ENCODE results near the gene MAD1L1.

Gene MAD1L1

DNA sequence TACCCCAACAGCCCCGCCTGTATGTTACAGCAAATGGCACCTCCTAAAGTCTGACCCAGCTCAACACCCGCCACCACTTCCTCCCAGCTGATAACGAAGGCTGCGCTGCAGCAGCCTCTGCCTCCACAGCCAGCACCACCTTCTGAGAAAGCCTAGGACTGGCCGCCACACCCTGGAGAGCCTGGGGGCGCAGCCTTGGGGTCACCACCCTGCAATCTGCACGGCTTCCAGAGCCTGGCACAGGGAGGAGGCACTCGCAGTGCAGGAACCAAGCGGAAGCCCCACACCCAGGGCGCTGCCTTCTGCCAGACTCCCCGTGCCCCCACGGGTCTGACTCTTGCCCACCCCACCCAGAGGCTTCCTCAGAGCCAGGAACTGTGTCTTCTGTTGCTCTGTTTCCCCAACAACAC, 112.5 kb downstream of the MAD1L1 start:
- no peaks in the 10 kb centered on the region for H3K9me3 ChIP-seq (ENCODE audit: insufficient read depth, low read depth, low read length)
- no peaks in the 10 kb centered on the region for H3K4me1 ChIP-seq (ENCODE audit: insufficient read depth, low read length)
- no peaks in the 10 kb centered on the region for H3K27me3 ChIP-seq (ENCODE audit: insufficient read depth, low read length)
- H3K27ac ChIP-seq (ENCODE audit: low read length), result no peak overlapping the region
- peaks cover 1% of the 10 kb centered on the region; the same call in 1 of the 2 replicates for H3K36me3 ChIP-seq (ENCODE audit: insufficient read depth, low read depth, low read length)
- no peak overlapping the region for H3K9ac ChIP-seq (ENCODE audit: low read depth, low read length)
- no peak overlapping the region for H3K4me3 ChIP-seq (ENCODE audit: low read length)

DNA sequence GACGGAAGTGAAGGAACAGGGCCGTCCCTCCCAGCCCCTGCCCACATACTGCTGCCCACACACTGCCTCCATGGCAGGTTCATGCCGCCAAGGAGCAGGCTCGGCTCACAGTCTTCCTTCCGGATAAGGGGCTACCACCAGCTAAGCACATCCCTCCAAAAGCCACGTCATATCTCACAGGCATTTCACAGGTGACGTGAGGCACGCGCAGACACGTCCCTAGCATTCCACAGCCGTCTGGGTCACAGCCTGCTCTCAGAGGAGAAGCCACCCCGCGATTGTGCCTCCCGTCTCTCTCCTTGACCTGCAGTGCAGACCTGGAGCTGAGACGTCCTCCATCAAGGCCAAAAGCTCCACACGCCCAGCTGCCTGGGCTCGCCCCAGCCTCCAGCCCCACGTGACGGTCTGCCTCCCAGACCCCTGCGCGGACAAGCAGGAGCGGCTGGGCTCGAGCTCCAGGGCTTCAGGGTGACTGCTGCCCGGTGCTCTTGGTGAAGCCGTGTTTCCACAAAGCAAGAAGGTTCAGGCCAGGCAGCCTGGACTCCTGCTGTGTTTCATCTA, 114.0 kb downstream of the MAD1L1 start:
- H3K27ac ChIP-seq (ENCODE audit: low read length), result no peak overlapping the region
- no peak overlapping the region for H3K9ac ChIP-seq (ENCODE audit: low read depth, low read length)
- no peaks in the 10 kb centered on the region for H3K4me1 ChIP-seq (ENCODE audit: insufficient read depth, low read length)

DNA sequence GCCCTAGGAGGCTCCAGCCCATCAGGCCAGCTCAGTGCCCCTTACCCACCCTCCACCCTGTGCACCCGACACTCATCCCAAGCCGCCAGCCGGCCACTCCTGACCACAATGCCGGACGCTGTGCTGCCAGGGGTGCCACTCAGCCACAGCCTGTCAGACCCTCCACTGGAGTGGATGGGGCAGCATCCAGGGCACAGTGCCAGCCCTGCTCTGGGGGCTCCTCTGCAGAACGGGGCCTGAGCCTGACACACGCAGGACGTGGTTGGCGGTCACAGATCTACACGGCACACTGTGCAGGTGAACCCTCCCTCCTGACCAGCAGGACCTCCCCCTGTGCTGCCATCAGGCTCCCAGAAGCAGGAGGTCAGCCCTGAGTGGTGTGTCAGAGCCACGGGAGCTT, 114.7 kb downstream of the MAD1L1 start:
- H3K9ac ChIP-seq (ENCODE audit: low read depth, low read length), result no peak overlapping the region
- H3K4me3 ChIP-seq (ENCODE audit: low read length), result no peak overlapping the region
- no peaks in the 10 kb centered on the region for H3K27me3 ChIP-seq (ENCODE audit: insufficient read depth, low read length)
- no peak overlapping the region for H3K27ac ChIP-seq (ENCODE audit: low read length)
- H3K4me1 ChIP-seq (ENCODE audit: insufficient read depth, low read length), result no peaks in the 10 kb centered on the region
- H3K36me3 ChIP-seq (ENCODE audit: insufficient read depth, low read depth, low read length), result no peaks in the 10 kb centered on the region
- no peaks in the 10 kb centered on the region for H3K9me3 ChIP-seq (ENCODE audit: insufficient read depth, low read depth, low read length)

More for the DNA sequence above, 114.0 kb downstream of the MAD1L1 start:
- Histone ChIP-seq H3K27me3 (ENCODE audit: insufficient read depth, low read length) (no peaks in the 10 kb centered on the region), H3K9me3 (ENCODE audit: insufficient read depth, low read depth, low read length) (no peaks in the 10 kb centered on the region), H3K36me3 (ENCODE audit: insufficient read depth, low read depth, low read length) (no peaks in the 10 kb centered on the region), H3K4me3 (ENCODE audit: low read length) (no peak overlapping the region)

DNA sequence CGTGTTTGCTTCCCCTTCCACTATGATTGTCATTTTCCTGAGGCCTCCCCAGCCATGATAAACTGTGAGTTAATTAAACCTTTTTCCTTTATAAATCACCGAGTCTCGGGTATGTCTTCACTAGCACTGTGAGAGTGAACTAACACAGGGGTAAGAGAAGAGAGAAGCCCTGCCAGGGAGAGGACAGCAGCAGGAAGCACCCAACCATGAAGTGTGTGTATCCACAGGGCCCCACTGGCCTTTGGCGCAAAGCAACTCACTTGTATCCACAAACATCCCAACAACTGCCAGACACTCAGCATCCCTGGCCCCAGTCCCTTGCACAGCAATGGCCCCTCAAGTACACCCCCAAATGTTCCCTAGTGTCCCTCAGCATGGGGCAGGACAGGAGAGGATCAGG, 115.1 kb downstream of the MAD1L1 start:
- Histone ChIP-seq H3K36me3 (ENCODE audit: insufficient read depth, low read depth, low read length) (no peaks in the 10 kb centered on the region), H3K9me3 (ENCODE audit: insufficient read depth, low read depth, low read length) (no peaks in the 10 kb centered on the region), H3K4me3 (ENCODE audit: low read length) (no peak overlapping the region), H3K27ac (ENCODE audit: low read length) (no peak overlapping the region), H3K9ac (ENCODE audit: low read depth, low read length) (no peak overlapping the region), H3K27me3 (ENCODE audit: insufficient read depth, low read length) (no peaks in the 10 kb centered on the region), H3K4me1 (ENCODE audit: insufficient read depth, low read length) (no peaks in the 10 kb centered on the region)

DNA sequence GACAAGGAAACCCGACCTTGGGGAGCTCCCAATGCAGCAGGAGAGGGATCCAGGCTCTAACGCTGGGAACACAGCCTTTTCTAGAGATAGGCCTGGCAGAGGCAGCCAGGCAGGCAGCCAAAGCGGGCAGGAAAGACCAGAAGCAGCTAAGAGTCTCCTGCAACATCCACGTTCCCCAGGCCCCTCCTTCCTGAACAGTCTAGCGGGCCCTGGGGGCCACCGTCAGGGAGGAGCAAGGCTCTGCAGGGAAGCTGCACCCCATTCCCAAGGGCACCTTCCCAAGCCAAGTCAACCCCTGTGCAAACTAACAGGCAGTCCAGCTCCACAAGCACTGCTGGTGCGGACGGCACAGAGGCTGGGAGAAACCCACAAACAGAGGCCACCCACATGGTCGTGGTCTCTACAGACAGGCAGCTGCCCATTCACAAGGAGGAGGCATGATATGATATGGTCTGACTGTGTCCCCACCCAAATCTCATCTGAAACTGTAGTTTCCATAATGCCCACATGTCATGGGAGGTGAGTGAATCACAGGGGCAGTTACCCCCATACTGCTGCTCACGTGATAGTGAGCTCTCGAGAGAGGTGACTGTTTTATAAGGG, 115.7 kb downstream of the MAD1L1 start:
- no peaks in the 10 kb centered on the region for H3K36me3 ChIP-seq (ENCODE audit: insufficient read depth, low read depth, low read length)
- H3K9me3 ChIP-seq (ENCODE audit: insufficient read depth, low read depth, low read length), result no peaks in the 10 kb centered on the region
- no peak overlapping the region for H3K4me3 ChIP-seq (ENCODE audit: low read length)
- H3K4me1 ChIP-seq (ENCODE audit: insufficient read depth, low read length), result no peaks in the 10 kb centered on the region
- H3K9ac ChIP-seq (ENCODE audit: low read depth, low read length), result no peak overlapping the region
- no peaks in the 10 kb centered on the region for H3K27me3 ChIP-seq (ENCODE audit: insufficient read depth, low read length)
- H3K27ac ChIP-seq (ENCODE audit: low read length), result no peak overlapping the region

DNA sequence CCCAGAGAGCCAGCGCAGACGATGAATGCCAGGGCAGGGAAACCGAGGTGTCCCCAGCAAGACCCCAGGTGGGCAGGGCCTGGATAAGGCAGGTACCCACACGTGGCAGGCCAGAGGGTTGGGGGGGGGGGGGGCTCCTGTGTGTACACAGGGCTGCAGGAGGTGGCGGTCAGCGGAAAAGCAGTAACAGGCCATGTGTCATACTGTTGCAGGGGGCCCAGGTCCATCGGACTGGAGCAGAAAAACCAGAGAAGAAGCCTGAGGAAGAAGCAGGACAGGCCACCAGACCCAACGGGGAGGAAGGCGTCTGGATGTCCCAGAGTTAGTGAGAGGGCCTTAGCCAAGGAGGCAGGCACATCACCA, 116.3 kb downstream of the MAD1L1 start:
- Histone ChIP-seq H3K27ac (ENCODE audit: low read length) (no peak overlapping the region), H3K36me3 (ENCODE audit: insufficient read depth, low read depth, low read length) (no peaks in the 10 kb centered on the region), H3K9me3 (ENCODE audit: insufficient read depth, low read depth, low read length) (no peaks in the 10 kb centered on the region), H3K27me3 (ENCODE audit: insufficient read depth, low read length) (no peaks in the 10 kb centered on the region), H3K4me1 (ENCODE audit: insufficient read depth, low read length) (no peaks in the 10 kb centered on the region; the same call in 1 of the 2 replicates), H3K4me3 (ENCODE audit: low read length) (no peak overlapping the region), H3K9ac (ENCODE audit: low read depth, low read length) (no peak overlapping the region)

DNA sequence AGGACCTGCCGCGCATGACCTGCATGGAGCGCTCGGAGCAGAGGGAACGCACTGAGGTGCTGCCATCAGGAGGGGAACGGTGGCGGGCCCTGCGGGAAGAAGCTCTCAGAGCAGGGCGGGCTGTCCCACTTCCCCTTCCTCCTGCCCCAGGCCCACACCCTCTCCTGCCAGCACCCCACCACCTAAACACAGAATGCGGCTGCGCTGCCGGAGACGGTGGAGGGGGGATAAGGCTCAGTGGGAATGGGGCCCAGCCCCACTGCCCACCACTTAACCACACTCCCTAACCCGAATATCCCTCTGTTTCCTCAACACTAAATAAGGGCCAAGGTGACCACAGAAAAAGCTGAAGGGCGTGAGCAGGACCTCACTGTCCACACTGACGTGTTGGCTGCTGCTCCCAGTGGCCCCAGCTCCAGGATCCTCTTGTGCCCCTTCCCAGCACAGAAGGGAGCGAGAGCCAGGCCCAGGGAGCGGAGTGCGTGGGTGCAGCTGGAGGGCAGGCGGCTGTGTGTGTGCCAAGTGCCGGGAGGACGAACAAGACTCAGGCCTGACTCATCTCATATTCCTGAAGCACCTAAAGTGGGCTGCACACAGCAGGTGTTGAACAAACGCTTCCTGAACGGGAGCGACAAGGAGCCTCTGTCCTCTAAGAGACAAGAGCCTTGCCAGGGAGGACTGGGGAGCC, 116.8 kb downstream of the MAD1L1 start:
- Histone ChIP-seq H3K4me3 (ENCODE audit: low read length) (no peak overlapping the region), H3K9me3 (ENCODE audit: insufficient read depth, low read depth, low read length) (no peaks in the 10 kb centered on the region), H3K36me3 (ENCODE audit: insufficient read depth, low read depth, low read length) (no peaks in the 10 kb centered on the region), H3K27ac (ENCODE audit: low read length) (no peak overlapping the region), H3K4me1 (ENCODE audit: insufficient read depth, low read length) (no peaks in the 10 kb centered on the region; the same call in 1 of the 2 replicates), H3K9ac (ENCODE audit: low read depth, low read length) (no peak overlapping the region), H3K27me3 (ENCODE audit: insufficient read depth, low read length) (no peaks in the 10 kb centered on the region)

DNA sequence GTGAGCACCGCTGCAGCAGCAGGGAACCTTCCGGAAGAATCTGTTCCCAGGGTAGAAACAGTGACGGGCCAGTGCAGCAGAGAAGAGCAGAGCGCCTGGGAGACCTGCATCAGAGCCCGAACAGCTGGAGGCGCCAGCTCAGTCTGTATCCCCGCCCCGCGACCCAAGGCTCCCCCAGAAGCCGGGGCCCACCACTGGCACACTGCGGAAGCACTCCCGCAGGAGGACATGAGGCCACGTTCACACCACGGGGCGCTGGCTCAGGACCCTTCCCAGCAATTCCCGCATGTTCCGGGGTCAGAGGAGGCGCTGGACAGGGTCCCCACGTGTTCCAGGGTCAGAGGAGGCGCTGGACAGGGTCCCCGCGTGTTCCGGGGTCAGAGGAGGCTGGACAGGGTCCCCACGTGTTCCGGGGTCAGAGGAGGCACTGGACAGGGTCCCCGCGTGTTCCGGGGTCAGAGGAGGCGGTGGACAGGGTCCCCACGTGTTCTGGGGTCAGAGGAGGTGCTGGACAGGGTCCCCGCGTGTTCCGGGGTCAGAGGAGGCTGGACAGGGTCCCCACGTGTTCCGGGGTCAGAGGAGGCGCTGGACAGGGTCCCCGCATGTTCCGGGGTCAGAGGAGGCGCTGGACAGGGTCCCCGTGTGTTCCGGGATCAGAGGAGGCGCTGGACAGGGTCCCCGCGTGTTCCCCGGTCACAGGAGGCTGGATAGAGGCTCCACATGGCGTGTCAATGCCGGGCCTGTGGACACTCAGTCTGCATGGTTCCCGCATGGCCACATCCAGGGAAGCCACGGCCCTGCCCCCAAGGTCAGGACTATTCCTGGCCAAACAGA, 117.6 kb downstream of the MAD1L1 start:
- Histone ChIP-seq H3K27ac (ENCODE audit: low read length) (no peak overlapping the region), H3K4me1 (ENCODE audit: insufficient read depth, low read length) (no peaks in the 10 kb centered on the region; the same call in 1 of the 2 replicates), H3K27me3 (ENCODE audit: insufficient read depth, low read length) (no peaks in the 10 kb centered on the region), H3K9ac (ENCODE audit: low read depth, low read length) (no peak overlapping the region), H3K9me3 (ENCODE audit: insufficient read depth, low read depth, low read length) (no peaks in the 10 kb centered on the region), H3K36me3 (ENCODE audit: insufficient read depth, low read depth, low read length) (no peaks in the 10 kb centered on the region), H3K4me3 (ENCODE audit: low read length) (no peak overlapping the region)

DNA sequence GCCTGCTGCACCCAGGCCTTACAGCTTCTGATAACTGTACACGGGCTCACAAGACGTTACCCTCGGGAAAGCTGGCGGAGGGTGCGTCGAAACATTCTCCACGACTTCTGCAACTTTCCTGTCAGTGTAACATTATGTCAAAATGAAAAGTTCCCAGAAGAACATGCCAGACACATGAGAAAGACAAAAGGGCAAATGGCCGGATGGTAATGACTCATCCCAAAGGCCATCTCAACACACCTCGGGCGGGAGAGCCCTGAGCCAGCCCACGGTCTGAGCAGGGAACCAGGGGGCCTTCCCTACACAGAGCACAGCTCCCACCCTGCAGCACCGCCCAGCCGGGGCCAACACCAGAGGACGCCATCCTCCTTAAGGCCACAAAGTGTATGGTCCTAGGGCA, 118.7 kb downstream of the MAD1L1 start:
- Histone ChIP-seq H3K9ac (ENCODE audit: low read depth, low read length) (no peak overlapping the region), H3K27ac (ENCODE audit: low read length) (no peak overlapping the region), H3K4me3 (ENCODE audit: low read length) (no peak overlapping the region), H3K36me3 (ENCODE audit: insufficient read depth, low read depth, low read length) (no peaks in the 10 kb centered on the region), H3K27me3 (ENCODE audit: insufficient read depth, low read length) (no peaks in the 10 kb centered on the region), H3K9me3 (ENCODE audit: insufficient read depth, low read depth, low read length) (no peaks in the 10 kb centered on the region), H3K4me1 (ENCODE audit: insufficient read depth, low read length) (peaks cover under 1% of the 10 kb centered on the region; the same call in 1 of the 2 replicates)

DNA sequence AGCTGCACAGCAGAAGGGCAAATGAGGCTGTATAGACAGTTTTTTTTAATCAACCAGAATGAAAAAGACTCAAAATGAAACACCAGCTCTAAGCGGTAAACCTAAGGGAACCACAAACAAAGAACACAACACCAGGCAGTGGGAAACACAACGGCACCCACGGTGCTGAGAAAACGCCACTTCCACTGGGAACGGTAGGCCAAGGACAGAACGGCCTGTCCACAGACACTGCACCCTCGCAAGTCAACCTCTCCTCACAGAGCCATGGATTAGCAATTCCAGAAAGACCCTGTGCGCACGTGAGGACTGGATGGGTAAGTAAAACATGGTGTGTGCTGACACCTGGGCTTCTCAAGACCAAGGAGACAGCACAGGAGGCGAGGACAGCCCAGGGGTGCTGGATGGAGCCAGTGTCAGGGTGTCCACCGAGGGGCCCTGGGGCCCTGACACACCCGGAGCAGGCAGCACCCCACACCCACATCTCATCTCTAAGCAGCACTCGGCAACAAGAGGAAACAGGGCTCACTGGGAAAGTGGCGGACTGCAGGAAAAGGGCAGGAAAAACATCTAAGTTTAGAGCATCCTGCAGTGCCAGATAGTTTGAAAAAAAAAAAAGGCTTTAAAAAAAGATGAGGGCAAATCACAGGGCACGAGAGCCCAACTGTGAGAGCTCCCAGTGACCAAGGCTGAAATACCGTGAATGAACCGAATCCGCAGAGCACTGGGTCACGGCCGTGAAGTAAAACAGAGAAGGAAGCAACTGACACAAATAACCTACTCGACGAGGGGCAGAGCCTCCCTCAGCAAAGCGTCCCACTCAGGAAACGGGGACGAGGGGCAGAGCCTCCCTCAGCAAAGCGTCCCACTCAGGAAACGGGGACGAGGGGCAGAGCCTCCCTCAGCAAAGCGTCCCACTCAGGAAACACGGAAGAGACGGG, 120.2 kb downstream of the MAD1L1 start:
- Histone ChIP-seq H3K9ac (ENCODE audit: low read depth, low read length) (no peak overlapping the region), H3K4me3 (ENCODE audit: low read length) (no peak overlapping the region), H3K27ac (ENCODE audit: low read length) (no peak overlapping the region), H3K4me1 (ENCODE audit: insufficient read depth, low read length) (peaks cover 6% of the 10 kb centered on the region; the same call in 1 of the 2 replicates), H3K36me3 (ENCODE audit: insufficient read depth, low read depth, low read length) (no peaks in the 10 kb centered on the region), H3K9me3 (ENCODE audit: insufficient read depth, low read depth, low read length) (no peaks in the 10 kb centered on the region), H3K27me3 (ENCODE audit: insufficient read depth, low read length) (no peaks in the 10 kb centered on the region)

DNA sequence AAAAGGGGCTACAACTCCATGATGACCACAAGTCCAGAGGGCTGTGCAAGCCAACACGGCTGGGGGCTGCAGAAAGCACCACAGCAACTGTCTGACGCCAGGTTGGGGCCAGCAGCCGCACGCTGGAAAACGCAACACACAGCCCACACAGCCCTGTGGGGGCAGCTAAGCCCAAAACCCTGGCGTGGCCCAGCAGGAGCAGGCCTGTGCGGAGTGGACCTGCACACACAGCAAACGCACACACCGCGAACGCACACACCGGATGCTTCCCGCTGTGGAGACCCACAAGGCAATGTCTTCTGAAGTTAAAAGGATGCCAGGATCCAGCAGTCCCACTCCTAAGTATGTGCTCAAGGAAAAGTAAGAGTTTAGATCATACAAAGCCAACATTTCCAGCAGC, 121.2 kb downstream of the MAD1L1 start:
- H3K9ac ChIP-seq (ENCODE audit: low read depth, low read length), result no peak overlapping the region

More for the DNA sequence above, 121.2 kb downstream of the MAD1L1 start:
- Histone ChIP-seq H3K4me1 (ENCODE audit: insufficient read depth, low read length) (peaks cover 6% of the 10 kb centered on the region; the same call in 1 of the 2 replicates), H3K36me3 (ENCODE audit: insufficient read depth, low read depth, low read length) (no peaks in the 10 kb centered on the region), H3K27me3 (ENCODE audit: insufficient read depth, low read length) (no peaks in the 10 kb centered on the region), H3K9me3 (ENCODE audit: insufficient read depth, low read depth, low read length) (no peaks in the 10 kb centered on the region), H3K27ac (ENCODE audit: low read length) (peak overlapping the region; percentile 32), H3K4me3 (ENCODE audit: low read length) (no peak overlapping the region)
